HL-60 (cell line): Measurements from ENCODE around the gene TLL2.

Experiments
- DNase-seq, 2 experiments: peaks; one replicate each; pipeline ENCODE4 v3.0.0-alpha.2; 2010 to 2020; ENCODE audit warnings: low read depth in 1 of 2, low spot score in 1 of 2
- H3K27ac ChIP-seq: fragments of 250-450 bp; sonication (Bioruptor Pico); replicated peaks from 2 replicates; pipeline ENCODE4 v1.5.1; 2020; ENCODE audit warnings: mild to moderate bottlenecking, moderate library complexity
- H3K27me3 ChIP-seq: fragments of 250-450 bp; sonication (Bioruptor Pico); 2 replicates; pipeline ENCODE4 v1.5.1; 2021; ENCODE audit warnings: mild to moderate bottlenecking, moderate library complexity; ENCODE audit not compliant: insufficient read depth, poor library complexity, severe bottlenecking
- H3K4me3 ChIP-seq: replicated peaks from 2 replicates; pipeline ENCODE4 v1.5.1; 2011; ENCODE audit warnings: mild to moderate bottlenecking, control low read depth, low read length; ENCODE audit not compliant: insufficient read depth
- CTCF ChIP-seq: IDR thresholded peaks from one replicate; pipeline ENCODE4 v1.5.1; 2011; ENCODE audit warnings: low read length, control low read depth, inconsistent platforms; ENCODE audit not compliant: insufficient read depth
- GABPA ChIP-seq: IDR thresholded peaks from 2 replicates; pipeline ENCODE4 v1.6.1; 2012; ENCODE audit warnings: low read depth
- POLR2AphosphoS5 ChIP-seq: IDR thresholded peaks from 2 replicates; pipeline ENCODE4 v1.6.1; 2012; ENCODE audit warnings: low read depth
- REST ChIP-seq: IDR thresholded peaks from 2 replicates; pipeline ENCODE4 v1.6.1; 2012; ENCODE audit warnings: low read depth; ENCODE audit not compliant: insufficient replicate concordance
- SPI1 ChIP-seq: IDR thresholded peaks from 2 replicates; pipeline ENCODE4 v1.6.1; 2012; ENCODE audit warnings: low read depth, mild to moderate bottlenecking, borderline replicate concordance

TLL2 gene

DNA sequence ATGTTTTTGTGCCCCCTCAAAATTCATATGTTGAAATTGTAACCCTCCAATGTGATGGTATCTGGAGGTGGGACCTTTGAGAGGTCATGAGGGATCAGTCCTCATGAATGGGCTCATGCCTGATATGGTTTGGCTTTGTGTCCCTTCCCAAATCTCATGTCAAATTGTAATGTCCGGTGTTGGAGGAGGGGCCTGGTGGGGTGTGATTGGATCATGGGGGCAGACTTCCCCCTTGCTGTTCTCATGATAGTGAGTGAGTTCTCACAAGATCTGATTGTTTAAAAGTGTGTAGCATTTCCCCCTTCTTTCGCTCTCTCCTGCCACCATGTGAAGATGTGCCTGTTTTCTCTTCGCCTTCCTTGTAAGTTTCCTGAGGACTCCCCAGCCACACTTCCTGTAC lies 53.4 kb downstream of the TLL2 start:
- no peak overlapping the region for H3K27ac ChIP-seq
- DNase-seq, result no peak
- TF ChIP-seq CTCF, result no peak
- no peak for TF ChIP-seq POLR2AphosphoS5
- no peak for TF ChIP-seq REST
- no peak for TF ChIP-seq SPI1
- no peak for TF ChIP-seq GABPA
- H3K27me3 ChIP-seq, result no peaks in the 10 kb centered on the region
- no peak overlapping the region for H3K4me3 ChIP-seq

- TF ChIP-seq SPI1 (no peak), REST (no peak), CTCF (no peak), GABPA (no peak), POLR2AphosphoS5 (no peak)
- DNase-seq, result no peak
- Histone ChIP-seq H3K4me3 (no peak overlapping the region), H3K27me3 (no peaks in the 10 kb centered on the region), H3K27ac (no peak overlapping the region)
These were observed 56.4 kb downstream of the TLL2 start for GRCh38 chr10:96457341-96457740.

- no peaks in the 10 kb centered on the region for H3K27me3 ChIP-seq
- H3K4me3 ChIP-seq, result no peak overlapping the region
- no peak for TF ChIP-seq REST
- no peak for TF ChIP-seq GABPA
- TF ChIP-seq POLR2AphosphoS5, result no peak
- TF ChIP-seq SPI1, result no peak
- TF ChIP-seq CTCF, result no peak
- DNase-seq, result no peak
- no peak overlapping the region for H3K27ac ChIP-seq
These were observed 57.4 kb downstream of the TLL2 start for GRCh38 chr10:96456296-96456840.
